AG10803 (cell line): ENCODE measurements around the gene DRC1.
"Not testable (repeated sequence)": the region's sequence is repeated elsewhere in the genome, so short reads cannot be mapped to it uniquely, and the experiment has no call there.

ENCODE experiments used
- DNase-seq: peaks from one replicate; pipeline ENCODE4 v3.0.0; 2010; ENCODE audit warnings: low read depth
- H3K4me3 ChIP-seq: 2 replicates; pipeline ENCODE4 v1.5.1; 2011; ENCODE audit warnings: mild to moderate bottlenecking, low read length, control low read depth
- CTCF ChIP-seq: conservative IDR thresholded peaks from 2 replicates; pipeline ENCODE4 v1.5.1; 2011; ENCODE audit warnings: mild to moderate bottlenecking, low read length, control low read depth, inconsistent platforms

DRC1 gene

GRCh38 chr2:26363323-26363722 lies 38.4 kb upstream of the DRC1 start:
- DNase-seq = no peak
- H3K4me3 ChIP-seq = no peak overlapping the region
- no peak for TF ChIP-seq CTCF

- H3K4me3 ChIP-seq = no peak overlapping the region
- DNase-seq = no peak
- TF ChIP-seq CTCF = no peak
Observed at GRCh38 chr2:26363958-26364357, 37.8 kb upstream of the DRC1 start.

- H3K4me3 ChIP-seq = no peak overlapping the region
- TF ChIP-seq CTCF = no peak
- DNase-seq = no peak
Observed at GRCh38 chr2:26364669-26365068, 37.1 kb upstream of the DRC1 start.

GRCh38 chr2:26366957-26367356 lies 34.8 kb upstream of the DRC1 start:
- no peak for TF ChIP-seq CTCF
- no peak overlapping the region for H3K4me3 ChIP-seq
- no peak for DNase-seq

- H3K4me3 ChIP-seq, DNase-seq: not testable (repeated sequence)
Observed at GRCh38 chr2:26369664-26370063, 32.1 kb upstream of the DRC1 start.

GRCh38 chr2:26370909-26371308 lies 30.8 kb upstream of the DRC1 start:
- H3K4me3 ChIP-seq, DNase-seq: not testable (repeated sequence)

GRCh38 chr2:26376799-26377198 lies 24.9 kb upstream of the DRC1 start:
- DNase-seq = no peak
- H3K4me3 ChIP-seq = no peak overlapping the region
- TF ChIP-seq CTCF = no peak

- H3K4me3 ChIP-seq = no peak overlapping the region
- TF ChIP-seq CTCF = no peak
- DNase-seq = no peak
Observed at GRCh38 chr2:26380281-26380680, 21.4 kb upstream of the DRC1 start.
